ENCODE results near the gene SIRPA.

DNA sequence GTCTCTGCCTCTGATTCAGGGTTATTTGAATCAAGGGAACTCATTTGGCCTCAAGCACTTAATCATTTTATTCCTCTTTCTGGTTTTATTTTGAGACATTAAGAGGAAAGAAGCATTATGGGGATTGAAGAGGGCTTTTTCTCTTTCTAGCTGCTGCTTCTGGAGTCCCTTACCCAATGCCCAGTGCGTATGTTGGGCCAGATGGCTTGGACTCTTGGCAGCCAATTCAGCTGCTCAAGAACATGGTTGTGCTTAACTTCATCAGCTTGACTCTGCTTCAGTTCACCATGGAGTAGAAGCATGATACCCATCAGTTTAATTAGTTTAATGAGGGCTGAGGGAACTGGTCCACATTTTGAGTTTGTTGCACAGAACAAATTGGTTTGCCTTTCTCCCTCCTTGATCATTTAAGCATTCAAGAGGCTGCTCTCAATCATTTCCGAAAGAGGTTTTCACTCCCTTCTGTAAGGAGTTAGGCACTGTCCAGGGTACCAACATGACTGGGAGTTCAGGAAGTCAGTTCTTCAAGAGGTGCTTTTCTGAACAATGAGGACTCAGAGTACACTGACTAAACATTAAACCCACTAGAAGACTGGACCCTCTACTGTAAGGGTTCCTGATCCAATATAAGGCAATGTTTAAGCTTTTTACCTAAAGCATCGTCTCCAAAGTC, 84.0 kb downstream of the SIRPA start:
- TF ChIP-seq EZH2 (IDR thresholded peaks at IDR 0.05; ENCODE audit: insufficient read depth, poor library complexity, severe bottlenecking) = no peak
- TF ChIP-seq EZH2phosphoT487 (IDR thresholded peaks at IDR 0.05; ENCODE audit: insufficient read depth, low read depth) = no peak

All from GM23248 (cell line).